Right lobe of liver (tissue), 6 donors: ENCODE data around the gene CEP128. TPM values are rescaled to one million over a fixed set of nuclear protein-coding genes. Genes with fewer than 3 reads are reported as not detected.

Source experiments
- ATAC-seq, 4 donors: fragments of 200-7000 bp; cut with Tn5 transposase; one replicate each; pipeline ENCODE4 v1.9.1; 2020; ENCODE audit warnings: mild to moderate bottlenecking in 4 of 4, moderate library complexity in 4 of 4
- DNase-seq, 3 donors: peaks; one replicate each; pipeline ENCODE4 v3.0.0-alpha.2; 2020
- H3K27ac ChIP-seq, 3 donors: fragments of 200-600 bp; one replicate each; pipeline ENCODE4 v1.8.0; 2022
- H3K27me3 ChIP-seq, 2 donors: fragments of 200-600 bp; one replicate each; pipeline ENCODE4 v1.8.0; 2022
- H3K36me3 ChIP-seq, 4 donors: fragments of 200-600 bp; sonication (generic) in 1 of 4; one replicate each; pipeline versions ENCODE4 v1.5.1 to v1.8.0; 2017 to 2022; ENCODE audit warnings: control low read depth in 1 of 4
- H3K4me1 ChIP-seq, 4 donors: fragments of 200-600 bp; sonication (generic) in 1 of 4; one replicate each; pipeline versions ENCODE4 v1.5.1 to v1.8.0; 2017 to 2022; ENCODE audit warnings: control low read depth in 1 of 4
- H3K4me3 ChIP-seq, 3 donors: fragments of 200-600 bp; one replicate each; pipeline ENCODE4 v1.8.0; 2022
- H3K9me3 ChIP-seq, 4 donors: fragments of 200-600 bp; sonication (generic) in 1 of 4; one replicate each; pipeline versions ENCODE4 v1.5.1 to v1.8.0; 2017 to 2022; ENCODE audit warnings: control low read depth in 1 of 4
- CTCF ChIP-seq, 4 donors: fragments of 200-600 bp in 3 of 4; fragments of 450-650 bp in 1 of 4; IDR thresholded peaks; one replicate each; pipeline versions ENCODE4 v1.5.1 to v1.8.0; 2016 to 2022; ENCODE audit warnings: antibody characterized with exemption in 4 of 4, mild to moderate bottlenecking in 2 of 4
- POLR2A ChIP-seq: fragments of 450-650 bp; IDR thresholded peaks from one replicate; pipeline ENCODE4 v1.6.1; 2017; ENCODE audit warnings: antibody characterized with exemption, mild to moderate bottlenecking
- WGBS: methylation state at CpG from one replicate; pipeline ENCODE4 v1.1.6; 2018; ENCODE audit warnings: low coverage, low lambda C conversion rate; ENCODE audit not compliant: insufficient coverage; ENCODE audit errors: missing lambda C conversion rate; 5-methylcytosine and 5-hydroxymethylcytosine counted together
- intact Hi-C, 2 donors: fragments of 100-400 bp; cut with DNase I; formaldehyde crosslinking; loops; one replicate each; pipeline versions ENCODE4 v1.11.2 to v1.14.1; 2022
- long read RNA-seq: library from polyadenylated mRNA; unstranded; transcript quantifications from one replicate; pipeline ENCODE4 v2.0.0, GENCODE V29; 2019
- total RNA-seq, 6 experiments: library from RNA; depleted of rRNA in 2 of 6; stranded (reverse); fragments of >200 nt in 2 of 6; fragmentation: NEBNext Ultra II Directional in 3 of 6; extraction: Animal tissue kit (Norgen Biotek cat#: 25700) in 3 of 6; gene quantifications; one replicate each; pipeline versions ENCODE4 v1.1.0 to v1.2.4, GENCODE V29; 2016 to 2023
- donor health status: DM: no; HTN: yes; CAD: no.
- donor health status: DM: no; HTN: no; CAD: no.
- donor health status: DM: no; HTN: no; CAD: no.
- donor health status: DM: no; HTN: yes; CAD: no.
- donor health status: DM: no; HTN: yes; CAD: no.

The CEP128 gene
- 1 to 10 TPM in 5 of 6 experiments, under 1 TPM in 1; 0.81 to 9.5 (median 1.7) TPM for total RNA-seq
- long read RNA-seq = 0 reads

- Histone ChIP-seq H3K4me3 (peak within 1 kb of the TSS; percentile 37 to 73 (median 72)), H3K27me3 (no peaks in the 10 kb centered on the region), H3K36me3 (no peaks in the 10 kb centered on the region), H3K4me1 (peaks cover 0 to 4% (median 0%) of the 10 kb centered on the region in 4 donors), H3K27ac (no peak within 1 kb of the TSS), H3K9me3 (no peaks in the 10 kb centered on the region)
- 1% methylated on average over 34 of the region's 40 CpGs for WGBS
- ATAC-seq (peak; percentile 100), DNase-seq (peak; percentile 94 to 96 (median 95))
- intact Hi-C loops = no loop called here
- no peak for TF ChIP-seq CTCF (IDR thresholded peaks at IDR 0.05)
Observed at GRCh38 chr14:80941241-80942185, at the start of gene CEP128. CEP128 (minus strand) TSS chr14:80941738.

- Histone ChIP-seq H3K27me3 (no peaks in the 10 kb centered on the region), H3K4me3 (no peak overlapping the region), H3K36me3 (no peaks in the 10 kb centered on the region), H3K9me3 (no peaks in the 10 kb centered on the region), H3K27ac (no peak overlapping the region), H3K4me1 (peaks cover 0 to 17% (median 0%) of the 10 kb centered on the region in 4 donors)
- intact Hi-C loops = no loop called here
- TF ChIP-seq POLR2A = no peak
- TF ChIP-seq CTCF (IDR thresholded peaks at IDR 0.05) = no peak
- ATAC-seq (no peak), DNase-seq (no peak)
- 69% methylated on average over 6 of the region's 6 CpGs for WGBS
Observed at GRCh38 chr14:80988735-80989429, 47.3 kb upstream of the CEP128 start.

GRCh38 chr14:80988192-80988591, 46.7 kb upstream of the CEP128 start:
- no peak overlapping the region for H3K27ac ChIP-seq
- intact Hi-C loops = no loop called here
- TF ChIP-seq CTCF (IDR thresholded peaks at IDR 0.05) (no peak), POLR2A (no peak)
- no peaks in the 10 kb centered on the region for H3K9me3 ChIP-seq
- no peaks in the 10 kb centered on the region for H3K36me3 ChIP-seq
- 44% methylated on average over 1 of the region's 1 CpG for WGBS
- no peaks in the 10 kb centered on the region for H3K27me3 ChIP-seq
- DNase-seq (no peak), ATAC-seq (no peak)
- no peak overlapping the region for H3K4me3 ChIP-seq
- peaks cover 0 to 17% (median 0%) of the 10 kb centered on the region in 4 donors for H3K4me1 ChIP-seq

- 38% methylated on average over 6 of the region's 6 CpGs for WGBS
- Histone ChIP-seq H3K27ac (no peak overlapping the region), H3K9me3 (no peaks in the 10 kb centered on the region), H3K27me3 (no peaks in the 10 kb centered on the region), H3K4me1 (peaks cover 0 to 10% (median 0%) of the 10 kb centered on the region in 4 donors), H3K36me3 (no peaks in the 10 kb centered on the region), H3K4me3 (no peak overlapping the region)
- ATAC-seq (peak; percentile 95 to 98 (median 96)), DNase-seq (peak in 1 of 3 donors; percentile 64)
- TF ChIP-seq POLR2A (no peak), CTCF (IDR thresholded peaks at IDR 0.05) (peak; percentile 89 to 96 (median 94))
- intact Hi-C loops = no loop called here
Observed at GRCh38 chr14:80987235-80988032, 45.9 kb upstream of the CEP128 start.
